ENCODE measurements around the gene SV2A.

DNA sequence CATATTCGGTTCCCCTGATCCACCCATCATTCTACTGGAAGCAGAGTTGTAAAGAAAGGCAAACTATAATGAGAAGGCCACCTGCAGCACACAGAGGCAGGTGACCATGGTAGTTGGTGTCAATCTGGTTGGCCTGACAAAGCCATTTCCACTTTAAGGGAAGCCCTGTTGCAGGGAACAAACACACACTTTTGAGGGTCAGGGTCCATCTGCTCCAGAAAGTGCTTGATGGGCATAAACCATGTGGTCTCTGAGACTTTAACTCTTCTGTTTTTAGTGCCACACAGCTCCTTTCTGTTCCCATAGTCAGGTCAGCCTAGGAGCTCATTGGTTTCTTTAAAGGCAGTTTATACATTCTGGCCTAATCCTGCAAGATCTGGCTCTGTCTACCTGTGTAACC lies 35.8 kb downstream of the SV2A start:
- TF ChIP-seq, protein P1, sequence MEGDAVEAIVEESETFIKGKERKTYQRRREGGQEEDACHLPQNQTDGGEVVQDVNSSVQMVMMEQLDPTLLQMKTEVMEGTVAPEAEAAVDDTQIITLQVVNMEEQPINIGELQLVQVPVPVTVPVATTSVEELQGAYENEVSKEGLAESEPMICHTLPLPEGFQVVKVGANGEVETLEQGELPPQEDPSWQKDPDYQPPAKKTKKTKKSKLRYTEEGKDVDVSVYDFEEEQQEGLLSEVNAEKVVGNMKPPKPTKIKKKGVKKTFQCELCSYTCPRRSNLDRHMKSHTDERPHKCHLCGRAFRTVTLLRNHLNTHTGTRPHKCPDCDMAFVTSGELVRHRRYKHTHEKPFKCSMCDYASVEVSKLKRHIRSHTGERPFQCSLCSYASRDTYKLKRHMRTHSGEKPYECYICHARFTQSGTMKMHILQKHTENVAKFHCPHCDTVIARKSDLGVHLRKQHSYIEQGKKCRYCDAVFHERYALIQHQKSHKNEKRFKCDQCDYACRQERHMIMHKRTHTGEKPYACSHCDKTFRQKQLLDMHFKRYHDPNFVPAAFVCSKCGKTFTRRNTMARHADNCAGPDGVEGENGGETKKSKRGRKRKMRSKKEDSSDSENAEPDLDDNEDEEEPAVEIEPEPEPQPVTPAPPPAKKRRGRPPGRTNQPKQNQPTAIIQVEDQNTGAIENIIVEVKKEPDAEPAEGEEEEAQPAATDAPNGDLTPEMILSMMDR (IDR thresholded peaks at IDR 0.05): no peak
- TF ChIP-seq POLR2A (IDR thresholded peaks at IDR 0.05) (no peak), POLR2AphosphoS5 (IDR thresholded peaks at IDR 0.05) (no peak), EP300 (IDR thresholded peaks at IDR 0.05) (no peak)
